Stimulated activated CD4-positive, alpha-beta T cell treated with anti-CD3 and anti-CD28 coated beads, TNF-alpha, amount 100 ng/mL, for 1 hour (primary cell): Measurements from ENCODE around the gene LPCAT1.
"Not testable (repeated sequence)": the region's sequence is repeated elsewhere in the genome, so short reads cannot be mapped to it uniquely, and the experiment has no call there.

Experiments used
- DNase-seq, 3 donors: peaks; one replicate each; pipeline ENCODE4 v3.0.0-alpha.2; 2020; ENCODE audit warnings: low read depth in 3 of 3, low spot score in 1 of 3

Gene LPCAT1

GRCh38 chr5:1468629-1469527 lies 54.9 kb downstream of the LPCAT1 start:
- no peak for DNase-seq

GRCh38 chr5:1468247-1468612 lies 55.5 kb downstream of the LPCAT1 start:
- DNase-seq = no peak

- no peak for DNase-seq
Observed at GRCh38 chr5:1467341-1468246, 56.2 kb downstream of the LPCAT1 start.

GRCh38 chr5:1466631-1467265 lies 57.0 kb downstream of the LPCAT1 start:
- no peak for DNase-seq

- DNase-seq = no peak
Observed at GRCh38 chr5:1465966-1466471, 57.7 kb downstream of the LPCAT1 start.

- no peak for DNase-seq
Observed at GRCh38 chr5:1465117-1465516, 58.6 kb downstream of the LPCAT1 start.

GRCh38 chr5:1464511-1464910 lies 59.2 kb downstream of the LPCAT1 start:
- DNase-seq = no peak

GRCh38 chr5:1464096-1464446 lies 59.7 kb downstream of the LPCAT1 start:
- no peak for DNase-seq

- DNase-seq = no peak
Observed at GRCh38 chr5:1463326-1464095, 60.2 kb downstream of the LPCAT1 start.

GRCh38 chr5:1462358-1462757 lies 61.4 kb downstream of the LPCAT1 start:
- DNase-seq = no peak

GRCh38 chr5:1461396-1461795 lies 62.4 kb downstream of the LPCAT1 start:
- DNase-seq = no peak

- DNase-seq = no peak
Observed at GRCh38 chr5:1460054-1460682, 63.6 kb downstream of the LPCAT1 start.

- DNase-seq = not testable (repeated sequence)
Observed at GRCh38 chr5:1459435-1459834, 64.3 kb downstream of the LPCAT1 start.

- DNase-seq = not testable (repeated sequence)
Observed at GRCh38 chr5:1456110-1456881, 67.5 kb downstream of the LPCAT1 start.

- DNase-seq = no peak
Observed at GRCh38 chr5:1453613-1454012, 70.1 kb downstream of the LPCAT1 start.

GRCh38 chr5:1449081-1449630 lies 74.6 kb downstream of the LPCAT1 start:
- no peak for DNase-seq

GRCh38 chr5:1448511-1449011 lies 75.2 kb downstream of the LPCAT1 start:
- DNase-seq = no peak

GRCh38 chr5:1447671-1448361 lies 75.9 kb downstream of the LPCAT1 start:
- DNase-seq = no peak
